GM21528 (cell line): Measurements from ENCODE around the gene CHST12.

Source experiments
- ATAC-seq: cut with Tn5 transposase; IDR thresholded peaks from one replicate; pipeline ENCODE4 v1.9.1; 2021; ENCODE audit warnings: mild to moderate bottlenecking, moderate library complexity; ENCODE audit not compliant: unreplicated experiment, low FRiP score

Gene CHST12

DNA sequence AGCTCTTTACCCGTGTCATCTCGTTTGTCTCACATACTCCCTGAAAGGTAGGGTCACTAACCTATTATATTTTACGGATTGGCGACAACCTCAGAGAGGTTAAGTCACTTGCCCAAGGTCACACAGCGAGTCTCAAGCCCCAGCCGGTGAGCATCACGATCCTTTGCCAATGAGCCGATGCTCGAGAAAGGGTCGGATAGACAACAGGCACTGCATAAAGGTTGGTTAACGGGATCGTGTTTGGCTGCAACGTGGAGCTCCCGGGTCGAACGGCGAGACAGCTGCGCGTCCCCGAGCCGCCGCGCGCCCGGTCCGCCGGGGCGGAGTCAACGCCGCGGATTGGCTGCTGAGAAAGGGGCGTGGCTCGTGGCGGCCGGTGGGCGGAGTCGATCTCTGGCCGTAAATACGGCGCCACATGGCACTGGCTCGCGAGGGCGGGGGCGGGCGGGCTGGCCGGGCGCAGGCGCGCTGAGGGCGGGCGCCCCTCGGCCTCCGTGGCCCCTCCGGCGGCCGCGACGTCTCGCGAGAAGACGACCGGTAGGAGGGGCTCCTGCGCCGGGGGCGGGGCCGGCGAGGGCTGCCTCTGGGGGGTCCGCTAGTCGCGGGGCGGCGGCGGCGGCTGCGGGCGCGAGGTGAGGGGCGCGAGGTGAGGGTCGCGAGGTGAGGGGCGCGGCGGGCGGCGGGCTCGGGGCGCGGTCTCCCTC lies at the start of gene CHST12:
TSS of gene CHST12 (plus strand) at position 598 of the 704 bp plus-strand sequence. CDS start 29,029 bp downstream, outside the sequence.
- peak; percentile 43 for ATAC-seq

DNA sequence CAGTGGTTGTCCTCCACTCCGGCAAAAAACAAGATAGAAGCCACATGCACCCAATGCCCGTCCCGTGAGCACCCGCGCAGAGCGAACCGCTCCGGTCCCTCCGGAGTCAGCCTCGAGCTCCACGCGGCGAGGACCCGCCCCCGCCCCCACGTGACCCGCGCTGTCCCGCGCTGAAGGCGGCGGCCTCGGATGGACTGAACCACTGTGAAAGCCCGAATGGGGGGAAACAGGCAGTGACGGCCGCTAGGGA lies 49.5 kb upstream of the CHST12 start:
- ATAC-seq, result peak; percentile 46

DNA sequence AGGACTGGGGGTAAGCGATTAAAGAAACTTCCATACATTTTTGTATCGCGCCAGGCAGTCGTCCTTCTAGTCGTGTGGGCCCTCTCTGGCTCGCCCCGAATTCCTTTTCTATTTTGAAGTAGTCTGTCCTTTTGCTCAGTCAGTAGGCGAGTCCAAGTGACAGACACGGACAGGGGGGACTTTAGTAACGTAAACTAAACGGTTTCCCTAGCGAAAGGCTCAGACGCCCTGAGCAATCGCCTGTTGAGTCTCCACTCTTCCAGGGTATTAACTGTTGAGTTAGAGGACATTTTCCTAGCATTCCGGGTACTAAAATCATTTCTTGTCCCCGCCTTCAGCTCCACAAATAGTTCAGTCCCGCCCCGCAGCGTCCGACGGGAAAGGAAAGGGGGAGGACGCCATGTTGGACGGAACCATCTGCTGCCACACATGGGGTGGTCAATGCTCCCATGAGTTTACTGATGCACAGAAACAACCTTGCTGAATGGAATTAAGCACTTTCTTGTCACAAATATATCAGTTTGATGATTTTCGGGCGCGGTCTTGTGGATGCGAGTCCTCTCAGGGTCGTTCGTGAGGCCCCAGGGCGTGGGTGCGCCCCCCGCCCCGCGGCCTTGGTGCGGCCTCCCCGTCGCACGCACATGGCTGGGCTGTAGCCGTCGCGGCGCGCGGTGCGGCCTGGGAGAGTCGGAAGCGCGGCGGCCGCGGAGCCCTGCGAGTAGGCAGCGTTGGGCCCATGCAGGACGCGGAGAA lies 49.0 kb upstream of the CHST12 start, which contains the start of gene EIF3B:
TSS of gene EIF3B (plus strand) at position 642 of the 753 bp plus-strand sequence. CDS start at position 737, 95 bp downstream.
- ATAC-seq, result peak; percentile 81

DNA sequence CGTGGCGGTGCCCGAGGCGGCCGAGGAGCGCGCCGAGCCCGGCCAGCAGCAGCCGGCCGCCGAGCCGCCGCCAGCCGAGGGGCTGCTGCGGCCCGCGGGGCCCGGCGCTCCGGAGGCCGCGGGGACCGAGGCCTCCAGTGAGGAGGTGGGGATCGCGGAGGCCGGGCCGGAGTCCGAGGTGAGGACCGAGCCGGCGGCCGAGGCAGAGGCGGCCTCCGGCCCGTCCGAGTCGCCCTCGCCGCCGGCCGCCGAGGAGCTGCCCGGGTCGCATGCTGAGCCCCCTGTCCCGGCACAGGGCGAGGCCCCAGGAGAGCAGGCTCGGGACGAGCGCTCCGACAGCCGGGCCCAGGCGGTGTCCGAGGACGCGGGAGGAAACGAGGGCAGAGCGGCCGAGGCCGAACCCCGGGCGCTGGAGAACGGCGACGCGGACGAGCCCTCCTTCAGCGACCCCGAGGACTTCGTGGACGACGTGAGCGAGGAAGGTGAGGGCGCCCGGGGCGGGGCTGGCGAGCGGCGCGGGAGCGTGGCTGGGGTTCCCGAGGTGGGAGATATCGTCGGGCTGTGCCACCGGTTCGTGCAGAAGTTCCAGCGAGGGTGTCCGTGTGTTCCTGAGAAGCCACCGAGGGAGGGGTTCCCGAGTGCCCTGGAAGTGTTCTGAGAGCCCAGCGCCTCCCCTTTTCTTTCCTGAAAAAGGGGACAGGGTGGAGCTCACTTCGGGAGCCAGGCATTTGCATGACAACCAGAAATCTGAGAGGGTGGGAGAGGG lies 48.3 kb upstream of the CHST12 start:
- ATAC-seq, result no peak

DNA sequence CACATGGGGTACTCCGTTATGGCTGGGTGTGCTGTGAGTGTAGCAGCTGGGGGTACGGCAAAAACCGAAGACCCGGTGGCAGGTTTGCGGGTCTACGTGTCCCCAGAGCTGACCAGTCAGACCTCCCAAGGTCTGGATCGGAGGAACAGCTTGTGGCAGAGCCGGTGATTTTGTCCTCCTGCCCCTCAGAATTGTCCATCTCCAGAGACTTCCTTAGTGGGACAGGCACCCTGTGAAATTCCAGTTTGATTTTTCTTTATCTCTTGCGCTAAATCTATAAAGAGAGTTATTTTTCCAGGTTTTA lies 47.8 kb upstream of the CHST12 start:
- ATAC-seq, result no peak

DNA sequence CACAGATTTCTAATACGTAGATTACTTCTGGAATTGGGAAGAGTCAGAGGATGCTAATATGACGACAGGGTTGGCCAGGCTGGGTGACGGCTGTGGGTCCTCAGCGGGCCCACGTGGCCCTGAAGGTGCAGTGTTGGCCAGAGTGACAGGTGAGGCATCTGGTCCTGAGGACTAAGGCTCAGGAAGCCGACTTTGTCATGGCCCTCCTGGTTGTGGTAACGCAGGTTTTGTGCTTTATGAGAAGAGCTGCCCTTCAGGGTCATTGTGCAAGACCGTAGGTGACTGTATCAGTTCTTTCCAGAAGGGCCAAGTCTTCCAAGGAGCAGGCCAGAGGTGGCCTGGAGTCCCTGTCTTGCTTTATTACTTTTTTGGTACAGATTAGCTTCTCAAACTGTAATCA lies 46.2 kb upstream of the CHST12 start:
- no peak for ATAC-seq

DNA sequence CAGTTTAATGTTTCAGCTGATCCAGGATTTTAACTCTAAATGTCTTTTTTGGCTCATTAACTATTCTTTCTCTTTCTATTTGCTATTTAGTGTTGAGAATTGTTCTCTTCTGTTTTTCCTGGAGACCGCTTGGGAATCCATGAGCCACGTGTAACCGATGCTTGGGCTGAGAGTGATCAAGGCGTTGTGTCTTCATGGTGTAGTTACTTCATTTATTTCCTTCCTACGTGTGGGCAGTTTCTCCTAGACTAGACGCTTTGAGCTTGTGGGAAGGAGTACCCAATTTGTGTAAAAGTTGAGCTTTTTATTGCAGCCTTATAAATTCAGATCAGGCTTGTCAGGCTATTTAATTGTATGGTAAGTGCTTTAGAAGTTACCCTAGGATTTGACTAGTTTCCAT lies 45.8 kb upstream of the CHST12 start:
- ATAC-seq, result no peak

DNA sequence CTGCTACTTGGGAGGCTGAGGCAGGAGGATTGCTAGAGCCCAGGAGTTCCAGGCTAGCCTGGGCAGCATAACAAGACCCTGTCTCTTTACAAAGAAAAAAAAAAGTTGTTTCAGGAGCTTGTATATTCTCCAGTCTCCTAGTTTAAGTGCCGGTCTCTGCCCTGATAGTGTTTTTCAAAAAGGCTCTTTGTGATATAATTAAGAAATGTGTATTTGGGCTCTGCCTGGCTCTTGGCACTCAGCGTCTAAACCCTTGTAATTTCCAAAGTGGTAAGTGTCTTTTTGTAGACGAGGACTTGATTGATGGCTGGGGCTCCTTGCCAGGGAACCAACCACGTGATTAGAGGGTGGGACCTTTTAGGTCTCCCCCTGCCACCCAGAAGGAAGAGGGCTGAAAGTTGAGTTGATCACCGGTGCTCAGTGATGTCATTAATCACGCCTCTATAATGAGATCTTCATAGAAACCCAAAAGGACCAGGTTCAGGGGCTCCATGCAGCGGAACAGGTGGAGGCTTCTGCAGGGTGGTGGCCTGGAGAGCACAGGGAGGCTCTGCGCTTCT lies 44.4 kb upstream of the CHST12 start:
- no peak for ATAC-seq

DNA sequence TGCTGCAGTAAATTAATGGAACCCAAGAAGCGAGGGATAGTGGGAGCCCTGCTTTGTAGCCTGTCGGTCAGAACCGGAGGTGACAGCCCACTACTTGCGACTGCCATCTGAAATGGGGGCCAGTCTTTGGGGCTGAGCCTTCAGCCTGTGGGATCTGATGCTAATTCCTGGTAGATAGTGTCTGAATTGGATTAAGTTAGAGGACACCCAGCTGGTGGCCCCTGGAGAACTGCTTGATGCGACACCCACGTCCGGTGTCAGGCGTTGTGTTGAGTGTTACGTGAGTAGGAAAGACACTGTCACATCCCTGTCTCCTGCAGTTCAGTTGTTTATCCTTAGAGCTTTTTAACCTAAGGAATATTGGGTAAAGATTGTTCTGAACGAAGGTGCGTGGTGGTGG lies 43.8 kb upstream of the CHST12 start:
- no peak for ATAC-seq

DNA sequence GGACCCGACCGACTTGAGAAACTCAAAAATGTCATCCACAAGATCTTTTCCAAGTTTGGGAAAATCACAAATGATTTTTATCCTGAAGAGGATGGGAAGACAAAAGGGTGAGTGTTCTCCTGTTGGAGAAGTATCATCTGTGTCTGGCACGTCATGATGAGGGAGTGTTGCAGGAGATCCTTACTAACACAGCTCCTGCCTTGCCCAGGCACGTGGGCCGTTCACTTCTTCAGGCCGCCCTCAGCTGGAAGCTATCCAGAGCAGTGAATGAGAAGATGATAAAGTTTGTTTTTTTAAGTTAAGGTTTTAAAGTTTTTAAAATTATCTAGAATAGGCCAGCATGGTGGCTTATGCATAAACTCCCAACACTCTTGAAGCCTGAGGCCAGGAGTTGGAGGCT lies 42.6 kb upstream of the CHST12 start:
- ATAC-seq, result no peak

DNA sequence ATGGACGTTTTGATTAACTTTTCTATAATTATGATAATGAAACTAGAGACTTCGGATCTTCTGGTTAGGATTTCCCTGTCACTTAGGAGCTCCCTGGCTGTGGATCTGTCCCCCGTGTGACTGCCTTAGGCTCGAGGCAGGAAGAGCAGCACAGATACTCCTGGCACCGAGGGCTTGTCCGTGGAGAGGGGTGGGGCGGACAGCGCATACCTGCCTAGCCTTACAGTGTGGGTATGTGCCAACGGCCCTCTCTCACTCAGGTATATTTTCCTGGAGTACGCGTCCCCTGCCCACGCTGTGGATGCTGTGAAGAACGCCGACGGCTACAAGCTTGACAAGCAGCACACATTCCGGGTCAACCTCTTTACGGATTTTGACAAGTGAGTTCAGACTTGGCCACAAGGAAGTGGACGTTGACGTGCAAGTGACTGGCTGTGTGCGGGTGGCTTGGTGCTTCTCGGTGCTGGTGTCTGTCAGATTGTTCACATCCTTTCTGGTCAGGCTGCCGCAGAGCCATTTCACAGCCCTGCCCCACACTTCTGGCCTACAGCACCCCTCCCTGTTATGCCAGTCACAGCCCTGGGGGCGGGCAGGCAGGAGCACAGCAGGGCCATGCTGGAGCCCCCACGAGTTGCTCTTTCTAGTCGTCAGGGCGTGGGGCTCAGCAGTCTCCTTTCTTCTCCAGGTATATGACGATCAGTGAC lies 40.9 kb upstream of the CHST12 start:
- no peak for ATAC-seq

DNA sequence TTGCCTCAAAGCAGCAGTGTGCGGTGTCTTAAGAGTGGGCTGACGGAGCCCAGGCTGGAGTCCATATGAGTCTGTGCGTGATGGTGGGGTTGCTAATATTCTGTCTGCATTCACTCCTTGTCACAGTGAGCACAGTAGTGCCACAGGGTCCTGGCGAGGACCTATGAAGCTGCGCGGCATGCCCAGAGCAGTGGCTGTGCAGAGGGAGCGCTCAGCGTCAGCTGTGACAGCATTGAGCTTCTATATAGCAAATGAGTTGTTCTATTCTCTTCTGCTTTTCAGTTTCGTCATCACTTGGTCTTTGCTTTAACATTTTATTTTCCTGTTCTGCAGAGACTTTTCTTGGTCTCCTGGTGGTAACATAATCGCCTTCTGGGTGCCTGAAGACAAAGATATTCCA lies 34.3 kb upstream of the CHST12 start:
- ATAC-seq, result no peak

DNA sequence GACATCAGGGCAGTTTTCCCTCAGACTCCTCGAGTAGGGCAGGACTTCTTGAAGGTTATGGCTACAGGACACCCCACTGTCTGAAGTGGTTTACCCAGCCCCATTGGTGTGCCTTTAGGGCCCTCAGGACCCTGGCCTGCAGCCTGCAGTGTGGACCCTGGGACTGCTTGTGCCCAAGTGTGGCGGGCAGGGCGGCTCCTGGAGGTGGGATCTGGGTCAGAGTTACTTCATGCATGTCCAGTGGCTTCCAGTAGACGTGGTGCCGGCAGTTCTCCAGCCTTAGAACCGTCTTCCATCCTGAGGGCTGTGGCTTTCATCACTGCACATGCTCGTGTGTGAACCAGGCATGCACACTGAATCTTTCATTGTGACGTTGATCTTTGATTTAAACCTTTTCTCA lies 32.1 kb upstream of the CHST12 start:
- no peak for ATAC-seq

DNA sequence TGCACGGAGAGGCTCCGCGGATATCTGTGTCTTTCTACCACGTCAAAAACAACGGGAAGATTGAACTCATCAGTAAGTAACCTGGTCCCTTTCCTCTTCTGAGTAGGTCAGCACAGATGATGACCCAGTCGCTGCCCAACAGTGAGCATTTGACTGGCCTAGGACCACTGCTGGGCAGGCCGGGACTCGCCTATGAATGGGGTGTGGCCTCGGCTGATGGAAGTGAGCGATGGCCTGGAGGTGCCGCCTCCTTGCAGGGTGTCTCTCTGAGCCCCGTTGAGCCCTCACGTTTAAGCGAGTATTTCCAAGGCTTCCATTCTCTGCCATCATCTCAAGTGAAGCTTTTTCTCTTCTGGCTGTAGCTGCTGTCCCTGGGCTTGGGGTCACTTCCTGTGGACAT lies 30.7 kb upstream of the CHST12 start:
- no peak for ATAC-seq

DNA sequence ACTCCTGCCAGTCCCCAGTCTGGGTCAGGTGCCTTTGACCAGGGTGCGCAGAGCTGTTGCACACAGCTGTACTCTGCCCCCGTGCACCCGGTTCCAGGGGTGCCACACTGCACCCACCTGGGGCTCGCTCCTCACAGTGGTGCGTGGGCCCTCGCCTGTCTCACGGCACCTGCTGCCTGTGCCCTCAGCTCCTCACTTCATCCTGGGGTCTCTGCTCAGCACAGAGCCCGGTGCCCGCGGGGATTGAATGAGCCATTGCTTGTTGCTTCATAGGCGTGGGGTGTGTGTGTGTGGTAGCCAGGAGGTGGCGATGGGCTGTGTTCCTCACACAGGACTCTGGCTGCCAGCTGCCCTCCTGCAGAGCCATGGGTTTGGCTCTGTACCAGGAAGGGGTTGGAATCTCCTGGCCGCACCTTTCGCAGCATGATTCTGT lies 30.3 kb upstream of the CHST12 start:
- no peak for ATAC-seq

DNA sequence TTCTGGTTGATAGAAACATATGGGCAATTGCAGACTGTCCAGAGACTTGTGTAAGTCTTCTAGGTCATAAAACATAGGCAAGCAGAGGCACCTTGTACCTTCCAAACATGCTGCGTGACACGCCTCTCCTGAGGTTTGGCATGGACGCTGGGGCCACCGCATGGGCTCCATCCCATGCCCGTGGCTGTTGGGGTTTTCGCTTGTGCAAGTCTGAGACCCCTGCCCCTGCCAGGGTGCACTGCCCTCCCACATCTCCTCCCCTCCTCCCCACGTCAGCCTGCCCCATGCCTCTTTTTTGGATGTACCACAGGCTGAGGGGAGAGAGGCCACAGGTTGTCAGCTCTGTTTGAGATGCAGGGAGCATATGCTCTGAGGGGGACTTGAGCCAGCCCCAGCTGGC lies 29.8 kb upstream of the CHST12 start:
- ATAC-seq, result no peak

DNA sequence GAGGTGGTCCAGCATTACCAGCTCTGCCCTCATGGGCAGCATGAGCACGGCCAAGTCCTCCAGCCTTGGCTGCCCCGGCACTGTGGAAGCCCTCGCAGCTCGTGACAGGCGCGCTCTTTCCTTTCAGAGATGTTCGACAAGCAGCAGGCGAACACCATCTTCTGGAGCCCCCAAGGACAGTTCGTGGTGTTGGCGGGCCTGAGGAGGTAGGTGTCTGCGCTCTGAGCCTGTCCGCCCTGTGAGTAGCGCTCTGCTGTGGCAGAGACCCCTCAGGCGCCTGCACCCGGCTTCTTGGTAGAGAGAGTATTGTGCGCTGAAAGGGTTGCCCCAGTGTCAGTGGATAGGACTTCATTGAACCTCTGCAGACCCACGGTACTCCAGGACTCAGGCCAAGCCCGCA lies 29.0 kb upstream of the CHST12 start:
- no peak for ATAC-seq

DNA sequence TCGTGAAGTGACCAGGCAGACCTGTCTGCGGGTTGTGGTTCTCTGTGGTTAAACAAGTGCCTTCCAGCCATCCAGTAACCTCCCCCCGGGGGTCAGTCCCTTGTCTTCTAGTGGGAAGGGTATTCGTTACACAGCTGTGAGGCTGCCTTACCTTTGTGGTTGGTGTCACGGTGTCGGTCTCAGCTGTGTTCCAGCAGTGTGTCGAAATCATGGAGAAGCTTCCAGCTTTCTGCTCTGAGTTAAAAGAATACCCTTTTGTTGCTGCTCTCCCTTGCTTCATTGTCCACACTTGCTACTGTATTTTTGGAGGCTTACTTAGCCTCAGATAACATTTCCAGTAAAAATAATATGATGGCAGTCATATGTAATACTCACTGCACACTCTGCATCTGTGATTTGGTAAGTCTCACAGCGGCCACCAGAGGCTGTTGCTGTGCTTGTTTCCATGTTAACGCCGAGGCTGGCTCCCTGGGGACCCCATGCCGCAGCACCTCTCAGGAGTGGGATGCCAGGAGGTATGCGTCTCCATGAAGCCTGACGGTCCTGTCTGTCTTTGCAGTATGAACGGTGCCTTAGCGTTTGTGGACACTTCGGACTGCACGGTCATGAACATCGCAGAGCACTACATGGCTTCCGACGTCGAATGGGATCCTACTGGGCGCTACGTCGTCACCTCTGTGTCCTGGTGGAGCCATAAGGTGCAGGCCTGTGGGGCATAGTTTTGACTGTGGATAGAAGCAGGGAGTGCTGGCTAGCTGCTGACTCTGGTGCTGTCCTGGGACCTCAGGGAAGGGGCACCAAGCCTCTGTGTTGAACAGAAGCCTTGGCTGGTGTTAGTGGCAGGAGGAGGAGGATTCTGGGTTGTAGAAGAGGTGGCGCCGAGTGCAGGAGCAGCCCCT lies 28.3 kb upstream of the CHST12 start:
- no peak for ATAC-seq

DNA sequence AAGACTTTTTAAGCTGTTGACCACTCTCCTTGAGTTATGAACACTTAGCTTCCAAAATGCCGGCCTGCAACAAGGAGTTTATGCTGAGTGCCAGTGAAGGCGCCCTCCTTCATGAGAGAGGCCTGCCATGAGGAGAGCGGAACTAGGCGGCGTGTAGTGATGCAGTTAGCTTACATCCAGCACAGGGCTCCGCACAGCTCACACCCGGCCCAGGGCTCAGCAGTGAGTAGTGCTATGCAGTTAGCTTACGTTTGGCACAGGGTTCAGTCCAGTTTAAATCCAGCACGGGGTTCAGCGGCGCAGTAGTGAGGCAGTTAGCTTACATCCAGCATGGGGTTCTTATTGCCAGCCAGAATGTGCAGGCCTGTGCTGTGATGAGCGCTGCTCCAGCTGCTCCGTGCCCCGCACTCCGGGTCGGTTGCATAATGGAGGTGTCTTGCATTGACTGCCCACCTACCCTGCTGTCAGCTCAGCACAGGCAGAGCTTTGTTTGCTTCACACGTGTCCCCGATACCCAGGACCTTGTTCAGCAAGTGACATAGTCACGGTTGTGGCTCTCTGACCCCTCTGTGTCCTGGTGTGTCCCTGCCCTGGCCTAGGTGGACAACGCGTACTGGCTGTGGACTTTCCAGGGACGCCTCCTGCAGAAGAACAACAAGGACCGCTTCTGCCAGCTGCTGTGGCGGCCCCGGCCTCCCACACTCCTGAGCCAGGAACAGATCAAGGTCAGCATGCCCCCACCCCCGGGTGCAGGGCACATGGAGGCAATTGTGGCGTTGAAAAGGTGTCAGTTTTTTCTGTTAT lies 26.9 kb upstream of the CHST12 start:
- ATAC-seq, result no peak
